Suppressor macrophage (primary cell): ENCODE data around the gene WFDC8.
"Not testable (repeated sequence)": the region's sequence is repeated elsewhere in the genome, so short reads cannot be mapped to it uniquely, and the experiment has no call there.

Source experiments
- DNase-seq, 4 experiments: peaks; one replicate each; pipeline ENCODE4 v3.0.0-alpha.2; 2020 to 2022
- total RNA-seq, 17 experiments: gene quantifications; one replicate each; lab custom pipeline; 2026; ENCODE audit warnings: mixed read lengths in 6 of 17, inconsistent platforms in 3 of 17; lab: John Stamatoyannopoulos, UW

The WFDC8 gene
- total RNA-seq: 0 to 1.3 (median 0) reads per million in 17 experiments

GRCh38 chr20:45579184-45579583 lies at the start of gene WFDC8:
WFDC8 (minus strand) TSS chr20:45579284; CDS start chr20:45579247, 37 bp downstream.
- no peak for DNase-seq

- DNase-seq: no peak
Observed at GRCh38 chr20:45626540-45626939, 47.5 kb upstream of the WFDC8 start.

GRCh38 chr20:45621593-45621992 lies 42.5 kb upstream of the WFDC8 start:
- DNase-seq: no peak

DNA sequence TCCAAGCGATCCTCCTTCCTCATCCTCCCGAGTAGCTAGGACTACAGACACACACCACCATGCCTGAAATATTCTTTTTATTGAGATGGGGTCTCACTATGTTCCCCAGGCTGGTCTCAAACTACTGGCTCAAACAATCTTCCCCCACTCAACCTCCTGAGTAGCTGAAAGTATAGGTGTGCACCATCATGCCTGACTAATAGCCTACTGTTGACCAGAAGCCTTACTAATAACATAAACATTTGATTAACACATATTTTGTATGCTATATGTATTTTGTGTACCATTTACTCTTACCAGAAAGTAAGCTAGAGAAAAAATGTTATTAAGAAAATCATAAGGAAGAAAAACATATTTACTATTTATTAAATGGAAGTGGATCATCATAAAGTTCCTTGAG lies 38.5 kb upstream of the WFDC8 start:
- DNase-seq: no peak

- no peak for DNase-seq
Observed at GRCh38 chr20:45612314-45612713, 33.2 kb upstream of the WFDC8 start.

DNA sequence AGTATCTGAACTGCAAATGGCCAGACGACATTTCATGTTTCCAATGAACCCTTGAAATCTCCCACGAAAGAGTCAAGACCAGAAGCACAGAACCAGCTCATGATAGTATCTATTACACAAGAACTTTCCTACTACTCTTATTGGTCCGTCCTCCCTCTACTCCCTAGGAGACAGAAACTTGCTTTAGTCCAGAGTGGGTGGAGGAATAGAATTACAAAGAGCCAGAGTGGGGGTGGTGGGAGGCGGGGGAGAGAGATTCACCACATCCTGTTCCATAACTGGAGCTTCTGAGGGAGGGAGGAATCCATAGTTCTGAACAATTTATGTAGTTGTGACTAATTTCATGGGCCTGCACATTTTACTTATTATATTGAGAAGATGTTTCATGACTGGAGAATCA lies 32.0 kb upstream of the WFDC8 start:
- peak; percentile 51 to 76 (median 68) for DNase-seq

DNA sequence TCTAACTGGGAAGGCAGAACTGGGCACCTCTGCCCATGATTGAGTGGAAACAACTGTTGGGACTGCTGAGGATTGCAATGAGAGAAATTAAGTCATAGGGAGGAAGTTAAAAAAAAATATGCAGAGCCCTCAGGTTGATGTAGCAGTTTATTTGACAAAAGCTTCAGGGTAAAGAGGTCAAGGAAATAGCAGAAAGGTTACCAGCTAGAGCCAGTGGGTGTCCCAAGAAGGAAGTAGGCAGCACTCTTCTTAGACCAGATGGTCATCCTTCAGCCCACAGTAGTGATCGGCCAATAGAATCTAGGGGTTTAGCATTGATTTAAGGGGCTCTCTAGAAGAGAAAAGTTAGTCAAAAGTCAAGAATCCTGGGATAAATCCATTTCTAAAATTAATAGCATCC lies 28.7 kb upstream of the WFDC8 start:
- DNase-seq: peak in 3 of 4 experiments; percentile 6 to 52 (median 24)

DNA sequence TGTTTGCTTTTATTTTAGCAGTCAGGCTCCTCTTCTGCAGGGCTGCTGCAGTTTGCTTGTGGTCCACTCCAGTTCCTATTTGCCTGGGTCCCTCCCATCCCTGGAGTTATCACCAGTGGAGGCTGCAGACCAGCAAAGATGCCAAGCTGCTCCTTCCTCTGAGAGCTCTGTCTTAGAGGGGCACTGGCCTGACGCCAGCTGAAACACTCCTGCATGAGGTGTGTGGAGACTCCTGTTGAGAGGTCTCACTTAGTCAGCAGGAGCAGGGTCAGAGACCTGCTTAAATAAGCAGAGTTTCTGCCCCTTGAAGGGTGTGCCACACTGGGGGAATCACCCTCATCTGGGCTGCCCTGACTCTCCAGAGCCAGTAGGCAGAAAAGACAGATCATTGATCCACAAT lies 16.2 kb upstream of the WFDC8 start:
- DNase-seq: no peak

DNA sequence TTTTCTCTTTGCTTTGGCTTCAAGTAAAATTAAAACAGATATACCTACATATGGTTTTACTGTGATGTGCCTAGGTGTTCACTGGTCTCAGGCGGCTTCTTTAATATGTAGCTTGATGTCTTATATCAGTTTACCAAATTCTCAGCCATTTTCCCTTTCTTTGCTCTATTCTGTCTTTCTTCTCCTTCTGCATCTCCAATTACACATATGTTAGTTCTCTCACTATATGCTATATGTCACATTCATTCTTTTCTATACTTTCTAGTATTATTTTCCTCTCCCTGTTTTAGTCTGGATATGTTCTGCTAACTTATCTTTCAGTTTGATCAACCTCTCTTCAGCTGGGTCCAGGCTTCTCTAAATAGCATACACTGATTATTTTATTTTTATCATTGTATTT lies 14.4 kb upstream of the WFDC8 start:
- DNase-seq: no peak

- DNase-seq: peak; percentile 68 to 82 (median 76)
Observed at GRCh38 chr20:45592574-45593189, 13.6 kb upstream of the WFDC8 start.

DNA sequence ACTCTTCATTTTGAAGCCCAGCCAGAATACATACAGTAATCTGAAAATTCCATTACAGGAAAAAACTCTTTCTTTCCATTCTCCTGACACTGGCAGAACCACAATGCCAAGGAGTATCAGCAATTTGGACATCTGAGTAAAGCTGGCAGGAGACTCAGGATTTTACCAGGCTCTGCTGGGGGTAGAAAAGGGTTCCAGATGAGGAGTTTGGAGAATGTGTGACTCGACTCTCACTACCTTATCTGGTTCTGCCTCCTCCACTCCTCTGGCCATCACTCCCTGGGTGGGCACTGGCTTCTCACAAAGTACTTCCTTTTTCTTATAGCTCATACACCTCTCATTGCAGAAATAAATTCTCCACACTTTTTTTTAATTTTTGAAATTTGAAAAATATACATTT lies 10.6 kb upstream of the WFDC8 start:
- DNase-seq: no peak

DNA sequence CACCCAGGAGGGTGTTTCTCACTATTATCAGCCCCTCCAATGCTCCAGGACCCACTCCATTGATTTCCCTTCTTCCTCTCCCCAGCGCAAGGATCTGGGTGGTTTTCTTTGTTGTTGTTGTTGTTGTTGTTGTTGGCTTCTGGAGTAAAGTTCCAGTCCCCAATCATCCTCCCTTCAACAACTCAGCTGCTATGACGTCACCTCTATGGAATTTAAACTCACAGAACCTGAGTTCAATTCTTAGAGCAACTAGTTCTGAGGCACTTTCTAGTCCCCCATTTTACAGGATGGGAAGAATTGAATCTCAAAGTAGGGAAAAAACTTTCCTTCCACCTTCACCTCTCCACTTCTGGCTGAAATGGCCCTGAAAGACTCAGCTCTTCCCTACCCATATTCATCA lies 9.7 kb upstream of the WFDC8 start:
- no peak for DNase-seq

GRCh38 chr20:45585986-45586385 lies 6.9 kb upstream of the WFDC8 start:
- not testable (repeated sequence) for DNase-seq

DNA sequence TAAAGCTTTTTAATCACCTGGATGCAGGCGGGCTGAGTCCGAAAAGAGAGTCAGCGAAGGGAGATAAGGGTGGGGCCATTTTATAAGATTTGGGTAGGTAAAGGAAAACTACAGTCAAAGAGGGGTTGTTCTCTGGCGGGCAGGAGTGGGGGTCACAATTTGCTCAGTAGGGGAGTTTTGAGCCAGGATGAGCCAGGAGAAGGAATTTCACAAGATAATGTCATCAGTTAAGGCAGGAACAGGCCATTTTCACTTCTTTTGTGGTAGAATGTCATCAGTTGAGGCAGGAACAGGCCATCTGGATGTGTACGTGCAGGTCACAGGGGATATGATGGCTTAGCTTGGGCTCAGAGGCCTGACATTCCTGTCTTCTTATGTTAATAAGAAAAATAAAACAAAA lies 5.2 kb upstream of the WFDC8 start:
- not testable (repeated sequence) for DNase-seq

GRCh38 chr20:45583502-45583901 lies 4.4 kb upstream of the WFDC8 start:
- no peak for DNase-seq

- DNase-seq: peak in 2 of 4 experiments; percentile 12 to 18
Observed at GRCh38 chr20:45581702-45582101, 2.6 kb upstream of the WFDC8 start.

GRCh38 chr20:45578231-45578630 lies 853 bp downstream of the WFDC8 start:
- no peak for DNase-seq

DNA sequence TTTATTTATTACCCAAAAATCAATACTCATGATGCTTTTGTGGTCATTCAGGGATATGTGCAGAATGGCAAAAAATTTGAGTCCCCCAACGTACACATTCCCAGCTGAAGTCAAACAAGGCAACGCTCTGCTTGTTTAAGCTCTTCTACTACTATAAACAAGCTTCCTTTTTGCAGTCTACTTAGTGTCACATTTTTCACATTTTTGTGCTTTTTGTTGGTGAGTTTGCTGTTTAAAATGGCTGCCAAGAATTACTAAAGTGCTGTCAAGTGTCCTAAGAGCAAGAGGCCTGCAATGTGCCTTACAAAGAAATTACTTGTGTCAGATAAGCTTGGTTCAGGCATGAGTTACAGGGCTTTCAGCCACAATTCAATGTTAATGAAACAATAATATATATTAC lies 2.1 kb downstream of the WFDC8 start:
- DNase-seq: no peak

GRCh38 chr20:45575931-45576330 lies 3.2 kb downstream of the WFDC8 start:
- no peak for DNase-seq

DNA sequence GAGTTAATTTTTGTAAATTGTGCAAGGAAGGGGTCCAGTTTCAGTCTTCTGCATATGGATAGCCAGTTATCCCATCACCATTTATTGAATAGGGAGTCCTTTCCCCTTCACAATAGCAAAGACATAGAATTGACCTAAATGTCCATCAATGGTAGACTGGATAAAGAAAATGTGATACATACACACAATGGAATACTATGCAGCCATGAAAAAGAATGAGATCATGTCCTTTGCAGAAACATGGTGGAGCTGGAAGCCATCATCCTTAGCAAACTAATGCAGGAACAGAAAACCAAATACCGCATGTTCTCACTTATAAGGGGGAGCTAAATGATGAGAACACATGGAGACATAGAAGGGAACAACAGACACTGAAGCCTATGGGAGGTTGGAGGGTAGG lies 9.4 kb downstream of the WFDC8 start:
- not testable (repeated sequence) for DNase-seq

DNA sequence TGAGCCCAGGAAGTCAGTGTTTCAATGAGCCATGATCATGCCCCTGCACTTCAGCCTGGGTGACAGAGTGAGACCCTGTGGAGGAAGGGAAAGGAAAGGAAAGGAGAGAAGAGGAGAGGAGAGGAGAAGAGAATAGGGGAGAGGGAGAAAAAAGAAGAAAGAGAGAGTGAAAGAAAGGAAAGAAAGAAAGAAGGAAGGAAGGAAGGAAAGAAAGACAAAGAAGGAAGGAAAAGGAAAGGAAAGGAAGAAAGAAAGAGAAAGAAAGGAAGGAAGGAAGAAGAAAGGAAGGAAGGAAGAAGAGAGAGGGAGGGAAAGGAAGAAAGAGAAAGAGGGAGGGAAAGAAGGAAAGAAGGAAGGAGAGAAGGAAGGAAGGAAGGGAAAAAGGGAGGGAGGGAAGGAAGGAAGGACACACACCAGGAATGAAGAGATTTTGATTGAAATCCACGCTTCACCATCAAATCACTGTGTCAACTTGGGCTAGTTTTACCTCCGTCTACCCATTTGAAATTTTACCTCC lies 14.3 kb downstream of the WFDC8 start:
- DNase-seq: no peak

DNA sequence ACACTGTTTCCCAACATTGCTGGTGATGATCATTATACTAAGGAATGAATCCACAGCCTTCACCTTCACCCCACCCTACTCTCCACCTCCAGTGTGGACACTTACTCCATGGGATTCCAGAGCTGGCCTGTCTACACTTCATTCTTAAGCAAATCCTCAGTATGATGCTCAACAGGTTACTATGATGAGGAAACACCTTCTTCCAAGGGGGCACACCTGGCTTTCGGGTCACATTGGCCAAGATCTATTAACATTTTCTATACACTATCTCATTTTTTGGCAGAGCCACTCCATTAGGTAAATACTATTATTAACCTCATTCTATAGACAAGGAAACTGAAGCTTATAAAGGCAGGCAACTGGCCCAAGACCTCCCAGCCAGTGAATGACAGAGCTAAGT lies 23.9 kb downstream of the WFDC8 start:
- DNase-seq: no peak

DNA sequence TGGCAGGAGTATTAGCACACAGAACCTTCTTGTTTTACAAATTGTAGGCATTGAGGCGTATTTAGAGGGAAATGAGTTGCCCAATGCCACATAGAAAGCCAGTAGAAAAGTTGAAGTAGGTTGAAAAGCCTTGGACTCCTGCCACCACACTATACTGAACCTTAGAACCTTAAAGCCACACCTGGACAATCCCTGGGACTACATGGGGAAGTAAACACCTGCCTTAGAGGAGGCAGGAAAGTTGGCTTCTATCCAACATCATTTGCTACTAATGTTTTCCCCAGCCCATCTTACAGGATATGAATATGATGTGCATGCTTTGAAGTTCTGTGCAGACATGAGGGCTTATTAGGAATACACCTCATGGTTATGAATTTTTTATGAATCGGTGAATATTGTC lies 26.6 kb downstream of the WFDC8 start:
- no peak for DNase-seq

- DNase-seq: no peak
Observed at GRCh38 chr20:45550765-45551164, 28.3 kb downstream of the WFDC8 start.

DNA sequence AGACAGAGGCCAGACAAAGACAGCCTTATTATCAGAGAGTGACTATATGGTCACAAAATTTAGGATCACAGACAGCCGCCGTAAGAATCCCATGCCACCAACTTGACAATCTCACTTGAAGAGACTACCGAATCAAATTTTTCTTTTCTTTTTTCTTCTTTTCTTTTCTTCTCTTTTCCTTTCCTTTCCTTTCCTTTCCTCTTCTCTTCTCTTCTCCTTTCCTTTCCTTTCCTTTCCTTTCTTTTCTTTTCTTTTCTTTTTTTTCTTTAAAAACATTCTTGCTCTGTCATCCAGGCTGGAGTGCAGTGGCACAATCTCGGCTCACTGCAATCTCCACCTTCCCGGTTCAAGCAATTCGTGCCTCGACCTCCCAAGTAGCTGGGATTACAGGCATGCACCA lies 30.7 kb downstream of the WFDC8 start:
- DNase-seq: no peak
